Psoas muscle (tissue), 8 donors: ENCODE data around the gene HUS1B. TPM values are rescaled to one million over a fixed set of nuclear protein-coding genes. Genes with fewer than 3 reads are reported as not detected.
"Not testable (repeated sequence)": the region's sequence is repeated elsewhere in the genome, so short reads cannot be mapped to it uniquely, and the experiment has no call there.

Source experiments
- ATAC-seq, 4 donors: fragments of 200-7000 bp; cut with Tn5 transposase; one replicate each; pipeline ENCODE4 v1.9.1; 2020; ENCODE audit warnings: moderate library complexity in 3 of 4, mild to moderate bottlenecking in 2 of 4
- DNase-seq, 2 donors: peaks; one replicate each; pipeline ENCODE4 v3.0.0-alpha.2; 2020
- H3K27ac ChIP-seq: fragments of 200-600 bp; one replicate; pipeline ENCODE4 v1.8.0; 2022
- H3K27me3 ChIP-seq, 3 donors: fragments of 200-600 bp in 1 of 3; one replicate each; pipeline versions ENCODE4 v1.6.1 to v1.8.0; 2013 to 2022; ENCODE audit warnings: low read length in 2 of 3, mild to moderate bottlenecking in 2 of 3, moderate library complexity in 1 of 3; ENCODE audit not compliant: insufficient read depth in 3 of 3
- H3K36me3 ChIP-seq, 2 donors: fragments of 200-600 bp in 1 of 2; one replicate each; pipeline versions ENCODE4 v1.6.1 to v1.8.0; 2013 to 2022; ENCODE audit warnings: low read depth in 1 of 2, mild to moderate bottlenecking in 1 of 2, moderate library complexity in 1 of 2; ENCODE audit not compliant: insufficient read depth in 1 of 2
- H3K4me1 ChIP-seq: fragments of 200-600 bp; one replicate; pipeline ENCODE4 v1.8.0; 2022
- H3K4me3 ChIP-seq: fragments of 200-600 bp; one replicate; pipeline ENCODE4 v1.8.0; 2022; ENCODE audit warnings: mild to moderate bottlenecking
- H3K9me3 ChIP-seq: fragments of 200-600 bp; one replicate; pipeline ENCODE4 v1.8.0; 2022
- WGBS, 3 donors: extraction: QIAGEN DNeasy Blood & Tissue Kit; methylation state at CpG; one replicate each; pipeline versions ENCODE4 v1.1.6 to v1.1.7; 2013; 5-methylcytosine and 5-hydroxymethylcytosine counted together
- intact Hi-C, 2 donors: fragments of 100-400 bp; cut with DNase I; formaldehyde crosslinking; loops; one replicate each; pipeline versions ENCODE4 v1.11.0 to v1.14.2; 2022
- polyA plus RNA-seq, 3 donors: library from polyadenylated mRNA; stranded (reverse); fragments of 200-250 nt; gene quantifications; one replicate each; pipeline ENCODE4 v1.2.3, GENCODE V29; 2013
- total RNA-seq, 4 donors: library from RNA; stranded (reverse); fragmentation: NEBNext Ultra II Directional in 2 of 4; extraction: Animal tissue kit (Norgen Biotek cat#: 25700) in 2 of 4; gene quantifications; one replicate each; pipeline versions ENCODE4 v1.2.1 to v1.2.4, GENCODE V29; 2021 to 2023
- TF ChIP-seq, protein P1 (sequence below): fragments of 200-600 bp; IDR thresholded peaks from one replicate; pipeline ENCODE4 v1.8.0; 2022; ENCODE audit warnings: antibody characterized with exemption
- donor health status: healthy with polysubstance abuse.
- donor health status: DM: no; HTN: no; CAD: no; lungs with moderate emphysema.
- donor health status: Bipolar disorder and iron deficiency.
- donor health status: healthy.
- donor health status: DM: yes; HTN: yes; CAD: no.
- donor health status: DM: no; HTN: no; CAD: no.
- donor health status: DM: no; HTN: no; CAD: no.
- donor health status: DM: yes; HTN: yes; CAD: no.

The HUS1B gene
- total and polyA plus RNA-seq, 7 donors, result 0.21 to 0.49 (median 0.30) TPM; not detected in 3

DNA sequence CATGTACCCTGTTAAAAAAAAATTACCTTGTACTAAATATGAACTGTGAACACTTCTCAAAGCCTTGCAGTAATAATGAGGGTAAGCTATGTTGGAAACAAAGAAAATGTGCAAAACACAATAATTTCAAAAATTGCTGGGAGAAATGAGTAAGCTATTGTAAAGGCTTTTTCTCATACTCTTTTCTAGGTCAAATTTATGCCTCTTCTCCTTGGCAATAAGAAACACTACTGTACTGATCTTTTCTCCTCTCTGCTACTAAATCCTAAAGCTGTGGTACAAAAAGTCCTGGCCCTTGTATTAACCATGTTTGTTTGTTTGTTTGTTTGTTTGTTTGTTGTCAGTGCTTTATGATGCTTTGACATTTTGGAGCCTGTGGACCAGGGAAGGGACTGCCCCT lies 17.5 kb upstream of the HUS1B start:
- Histone ChIP-seq H3K4me1 (peaks cover 17% of the 10 kb centered on the region), H3K4me3 (no peak overlapping the region), H3K27me3 (no peaks in the 10 kb centered on the region), H3K27ac (no peak overlapping the region), H3K9me3 (no peaks in the 10 kb centered on the region), H3K36me3 (no peaks in the 10 kb centered on the region)
- ATAC-seq (no peak), DNase-seq (no peak)
- intact Hi-C loops, result no loop called here
- TF ChIP-seq, protein P1, sequence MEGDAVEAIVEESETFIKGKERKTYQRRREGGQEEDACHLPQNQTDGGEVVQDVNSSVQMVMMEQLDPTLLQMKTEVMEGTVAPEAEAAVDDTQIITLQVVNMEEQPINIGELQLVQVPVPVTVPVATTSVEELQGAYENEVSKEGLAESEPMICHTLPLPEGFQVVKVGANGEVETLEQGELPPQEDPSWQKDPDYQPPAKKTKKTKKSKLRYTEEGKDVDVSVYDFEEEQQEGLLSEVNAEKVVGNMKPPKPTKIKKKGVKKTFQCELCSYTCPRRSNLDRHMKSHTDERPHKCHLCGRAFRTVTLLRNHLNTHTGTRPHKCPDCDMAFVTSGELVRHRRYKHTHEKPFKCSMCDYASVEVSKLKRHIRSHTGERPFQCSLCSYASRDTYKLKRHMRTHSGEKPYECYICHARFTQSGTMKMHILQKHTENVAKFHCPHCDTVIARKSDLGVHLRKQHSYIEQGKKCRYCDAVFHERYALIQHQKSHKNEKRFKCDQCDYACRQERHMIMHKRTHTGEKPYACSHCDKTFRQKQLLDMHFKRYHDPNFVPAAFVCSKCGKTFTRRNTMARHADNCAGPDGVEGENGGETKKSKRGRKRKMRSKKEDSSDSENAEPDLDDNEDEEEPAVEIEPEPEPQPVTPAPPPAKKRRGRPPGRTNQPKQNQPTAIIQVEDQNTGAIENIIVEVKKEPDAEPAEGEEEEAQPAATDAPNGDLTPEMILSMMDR, result no peak

DNA sequence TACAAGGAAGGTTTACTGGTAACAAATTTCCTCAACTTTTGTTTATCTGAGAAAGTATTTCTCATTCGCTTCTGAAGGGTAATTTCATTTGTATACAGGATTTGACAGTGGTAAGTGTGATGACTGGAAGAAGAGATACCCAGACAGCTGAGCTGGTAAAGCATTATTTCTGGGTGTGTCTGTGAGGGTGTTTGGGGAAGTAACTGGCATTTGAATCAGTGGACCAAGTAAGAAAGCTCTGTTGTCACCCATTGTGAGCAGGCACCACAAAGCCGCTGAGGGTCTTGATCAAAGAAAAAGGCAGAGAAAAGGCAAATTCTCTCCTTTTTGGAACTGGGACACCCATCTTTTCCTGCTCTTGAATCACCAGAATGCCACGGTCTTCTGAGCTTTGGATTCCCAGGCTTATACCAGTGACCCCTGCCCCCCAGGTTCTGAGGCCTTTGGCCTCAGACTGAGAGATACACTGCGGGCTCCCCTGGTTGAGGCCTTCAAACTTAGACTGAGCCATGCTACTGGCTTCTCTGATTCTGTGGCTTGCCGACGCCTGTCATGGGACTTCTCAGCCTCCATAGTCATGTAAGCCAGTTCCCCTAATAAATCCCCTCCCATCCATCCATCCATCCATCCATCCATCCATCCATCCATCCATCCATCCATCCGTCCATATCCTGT lies 10.5 kb upstream of the HUS1B start:
- no peaks in the 10 kb centered on the region for H3K9me3 ChIP-seq
- H3K27ac ChIP-seq, result no peak overlapping the region
- H3K4me3 ChIP-seq, result no peak overlapping the region
- TF ChIP-seq, protein P1, result no peak
- no peaks in the 10 kb centered on the region for H3K36me3 ChIP-seq
- WGBS, 3 donors, result 89 to 98% (median 96%) methylated on average over 1 to 7 of the region's 7 CpGs
- no peaks in the 10 kb centered on the region for H3K27me3 ChIP-seq
- intact Hi-C loops, result no loop called here
- no peak for ATAC-seq
- no peak for DNase-seq
- peaks cover 3% of the 10 kb centered on the region for H3K4me1 ChIP-seq

DNA sequence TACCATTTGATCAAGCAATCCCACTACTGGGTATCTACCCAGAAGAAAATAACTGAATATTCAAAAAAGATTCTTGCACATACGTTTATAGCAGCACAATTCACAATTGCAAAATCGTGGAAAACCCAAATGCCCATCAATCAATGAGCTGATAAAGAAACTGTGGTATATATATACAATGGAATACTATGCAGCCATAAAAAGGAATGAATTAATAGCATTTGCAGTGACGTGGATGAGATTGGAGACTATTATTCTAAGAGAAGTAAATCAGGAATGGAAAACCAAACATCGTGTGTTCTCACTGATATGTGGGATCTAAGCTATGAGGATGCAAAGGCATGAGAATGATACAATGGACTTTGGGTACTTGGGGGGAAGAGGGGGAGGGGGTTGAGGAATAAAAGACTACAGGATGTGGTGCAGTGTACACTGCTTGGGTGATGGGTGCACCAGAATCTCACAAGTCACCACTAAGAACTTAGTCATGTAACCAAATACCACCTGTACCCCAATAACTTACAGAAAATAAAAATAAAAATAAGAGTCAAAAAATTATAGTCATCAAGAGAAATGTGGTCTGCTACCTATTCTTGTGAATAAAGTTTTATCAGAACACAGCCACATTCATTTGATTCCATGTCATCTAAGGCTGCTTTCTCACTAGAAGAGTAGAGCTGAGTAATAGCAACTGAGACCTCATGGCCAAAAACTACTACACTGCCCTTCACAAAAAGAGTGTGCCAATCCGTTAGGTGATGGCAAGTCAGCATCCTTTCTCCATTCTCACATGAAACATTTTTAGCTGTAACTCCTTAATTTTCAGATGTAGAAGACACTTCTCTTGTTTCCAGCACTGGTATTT lies 8.7 kb upstream of the HUS1B start:
- intact Hi-C loops, result no loop called here
- Histone ChIP-seq H3K36me3 (no peaks in the 10 kb centered on the region), H3K27me3 (no peaks in the 10 kb centered on the region), H3K9me3 (no peaks in the 10 kb centered on the region), H3K4me1 (peaks cover 6% of the 10 kb centered on the region), H3K4me3 (no peak overlapping the region), H3K27ac (no peak overlapping the region)
- ATAC-seq, result no peak
- 91 to 93% (median 93%) methylated on average over 5 of the region's 5 CpGs for WGBS, 3 donors
- no peak for DNase-seq
- TF ChIP-seq, protein P1, result no peak

DNA sequence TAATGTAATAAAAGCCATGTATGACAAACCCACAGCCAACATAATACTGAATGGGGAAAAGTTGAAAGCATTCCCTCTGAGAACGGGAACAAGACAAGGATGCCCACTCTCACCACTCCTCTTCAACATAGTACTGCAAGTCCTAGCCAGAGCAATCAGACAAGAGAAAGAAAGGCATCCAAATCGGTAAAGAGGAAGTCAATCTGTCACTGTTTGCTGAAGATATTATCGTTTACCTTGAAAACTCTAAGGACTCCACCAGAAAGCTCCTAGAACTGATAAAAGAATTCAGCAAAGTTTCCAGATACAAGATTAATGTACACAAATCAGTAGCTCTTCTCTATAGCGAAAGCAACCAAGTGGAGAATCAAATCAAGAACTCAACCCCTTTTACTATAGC lies 6.9 kb upstream of the HUS1B start:
- DNase-seq, intact Hi-C loops, H3K9me3 ChIP-seq, H3K36me3 ChIP-seq, H3K27me3 ChIP-seq, H3K4me3 ChIP-seq, ATAC-seq, H3K27ac ChIP-seq: not testable (repeated sequence)
- peaks cover 16% of the 10 kb centered on the region for H3K4me1 ChIP-seq
- 73 to 90% (median 87%) methylated on average over 4 of the region's 4 CpGs for WGBS, 3 donors

DNA sequence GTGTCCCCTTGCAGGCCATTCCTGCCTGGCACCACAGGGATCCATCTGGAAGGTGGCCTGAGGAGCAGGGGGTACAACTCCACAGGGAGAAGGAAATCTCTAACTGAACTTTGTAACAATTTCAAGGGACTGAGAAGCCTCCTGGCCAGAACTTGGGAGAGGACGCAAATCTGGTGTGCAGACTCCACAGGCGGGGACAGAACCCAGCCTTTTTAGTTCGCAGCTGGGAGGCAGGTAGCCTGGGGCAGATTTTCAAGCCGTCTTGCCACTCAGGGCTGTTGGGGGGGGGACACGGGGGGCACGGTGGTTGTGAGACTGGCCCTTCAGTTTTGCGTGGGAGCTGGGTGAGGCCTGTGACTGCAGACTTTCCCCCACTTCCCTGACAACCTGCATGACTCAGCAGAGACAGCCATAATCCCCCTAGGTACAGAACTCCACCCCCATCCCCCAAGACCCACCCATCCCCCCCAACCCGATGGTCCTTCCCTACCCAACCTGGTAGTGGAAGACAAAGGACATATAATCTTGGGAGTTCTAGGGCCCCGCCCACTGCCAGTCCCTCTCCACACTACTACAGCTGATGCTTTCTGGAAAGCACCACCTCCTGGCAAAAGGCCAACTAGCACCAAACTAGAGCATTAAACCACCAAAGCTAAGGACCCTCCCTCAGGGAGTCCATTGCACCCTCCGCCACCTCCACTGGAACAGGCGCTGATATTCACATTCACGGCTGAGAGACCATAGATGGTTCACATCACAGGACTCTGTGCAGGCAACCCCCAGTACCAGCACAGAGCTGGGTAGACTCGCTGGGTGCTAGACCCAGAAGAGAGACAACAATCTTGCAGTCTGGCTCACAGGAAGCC lies 3.0 kb upstream of the HUS1B start:
- peaks cover 26% of the 10 kb centered on the region for H3K4me1 ChIP-seq
- TF ChIP-seq, protein P1, result no peak
- H3K27me3 ChIP-seq, result no peaks in the 10 kb centered on the region
- ATAC-seq (no peak), DNase-seq (no peak)
- H3K27ac ChIP-seq, result no peak overlapping the region
- peaks cover 0 to 9% of the 10 kb centered on the region in 2 donors for H3K36me3 ChIP-seq
- H3K9me3 ChIP-seq, result peaks cover 3% of the 10 kb centered on the region
- H3K4me3 ChIP-seq, result no peak overlapping the region
- intact Hi-C loops, result no loop called here
- WGBS, 3 donors, result 83 to 90% (median 90%) methylated on average over 13 of the region's 13 CpGs
